ENCODE results near the gene CCRL2. TPM values are rescaled to one million over a fixed set of nuclear protein-coding genes. Genes with fewer than 3 reads are reported as not detected.
A peak's percentile ranks its signal among the peaks of the same experiment; 100 is the strongest.
"Not testable (repeated sequence)": the region's sequence is repeated elsewhere in the genome, so short reads cannot be mapped to it uniquely, and the experiment has no call there.

The CCRL2 gene
- total RNA-seq, 1 experiment from 2014 or later, result 0.29 TPM

DNA sequence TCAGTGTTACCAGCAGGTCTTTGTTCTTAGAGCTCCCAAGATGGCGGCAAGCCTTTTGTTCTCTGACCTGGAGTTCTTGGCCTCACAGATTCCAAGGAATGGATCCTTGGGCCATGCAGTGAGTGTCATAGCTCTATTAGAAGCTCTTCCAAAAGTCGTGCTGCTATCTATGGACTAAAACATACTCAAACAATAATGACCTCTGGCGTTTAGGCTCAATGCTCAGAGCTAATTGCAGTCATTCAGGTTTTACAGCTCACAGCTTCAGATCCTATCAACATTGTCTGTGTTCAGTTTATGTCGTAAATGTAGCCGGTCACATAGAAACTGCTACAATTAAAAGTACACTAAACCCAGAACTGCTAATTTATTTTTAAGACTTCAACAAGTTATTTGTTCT, 22.2 kb downstream of the CCRL2 start:
- DNase-seq (ENCODE audit: low read depth), result no peak

DNA sequence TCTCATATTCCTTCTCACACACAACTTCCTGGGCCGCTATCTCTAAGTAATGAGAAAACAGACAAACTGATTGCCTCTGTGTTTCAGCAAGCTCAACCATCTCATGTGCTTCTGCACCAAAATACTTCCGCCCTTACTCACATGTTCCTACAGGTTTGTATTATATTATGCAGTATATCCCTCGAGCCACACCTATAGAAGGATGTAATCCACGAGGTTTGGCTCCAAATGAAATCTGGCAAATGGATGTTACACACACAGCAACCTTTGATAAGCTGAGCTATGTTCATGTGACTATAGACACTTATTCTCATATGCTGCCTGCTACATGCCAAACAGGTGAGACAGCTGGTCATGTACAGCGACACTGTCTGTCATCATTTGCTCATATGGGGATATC, 22.6 kb downstream of the CCRL2 start:
- no peak for DNase-seq (ENCODE audit: low read depth)

DNA sequence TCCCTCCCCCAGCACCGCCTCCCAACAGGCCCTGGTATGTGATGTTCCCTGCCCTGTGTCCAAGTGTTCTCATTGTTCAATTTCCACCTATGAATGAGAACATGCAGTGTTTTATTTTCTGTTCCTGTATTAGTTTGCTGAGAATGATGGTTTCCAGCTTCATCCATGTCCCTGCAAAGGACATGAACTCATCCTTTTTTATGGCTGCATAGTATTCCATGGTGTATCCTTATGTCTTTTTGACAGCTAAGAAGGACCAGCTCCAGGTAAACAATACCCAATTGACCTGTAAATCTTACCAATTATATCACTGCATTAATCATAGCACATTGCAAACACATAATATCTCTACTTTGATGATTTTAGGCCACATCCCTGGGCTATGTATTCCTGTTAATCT, 23.8 kb downstream of the CCRL2 start:
- not testable (repeated sequence) for DNase-seq (ENCODE audit: low read depth)

DNA sequence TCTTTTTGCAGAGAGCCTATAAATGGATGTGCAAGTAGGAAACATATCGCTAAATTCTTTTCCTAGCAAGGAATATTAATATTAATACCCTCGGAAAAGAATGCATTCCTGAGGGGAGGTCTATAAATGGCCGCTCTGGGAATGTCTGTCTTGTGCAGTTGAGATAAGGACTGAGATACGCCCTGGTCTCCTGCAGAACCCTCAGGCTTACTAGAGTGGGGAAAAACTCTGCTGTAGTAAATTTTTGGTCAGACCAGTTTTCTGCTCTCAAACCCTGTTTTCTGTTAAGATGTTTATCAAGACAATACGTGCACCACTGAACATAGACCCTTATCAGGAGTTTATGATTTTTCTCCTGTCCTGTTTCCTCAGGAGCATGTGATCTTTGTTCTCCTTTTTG, 24.8 kb downstream of the CCRL2 start:
- DNase-seq (ENCODE audit: low read depth), result not testable (repeated sequence)

DNA sequence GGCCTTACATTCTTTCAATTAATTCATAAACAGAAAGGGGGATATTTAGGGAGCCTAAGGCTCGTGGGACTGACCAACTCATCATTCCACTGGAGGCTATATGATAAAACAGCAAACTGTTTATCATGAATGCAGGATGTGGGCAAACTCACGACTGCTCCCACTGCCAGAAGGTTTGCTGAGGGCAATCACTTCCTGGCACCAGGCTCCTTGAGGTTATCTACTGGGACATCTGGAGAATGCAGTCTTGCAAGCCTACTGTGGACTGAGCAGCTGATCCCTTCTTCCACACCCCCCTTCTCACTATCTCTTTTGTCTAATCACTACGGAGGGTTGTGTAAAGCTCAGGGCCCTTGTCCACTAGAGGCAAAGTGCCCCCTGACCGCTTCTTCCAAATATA, 26.1 kb downstream of the CCRL2 start:
- not testable (repeated sequence) for DNase-seq (ENCODE audit: low read depth)

DNA sequence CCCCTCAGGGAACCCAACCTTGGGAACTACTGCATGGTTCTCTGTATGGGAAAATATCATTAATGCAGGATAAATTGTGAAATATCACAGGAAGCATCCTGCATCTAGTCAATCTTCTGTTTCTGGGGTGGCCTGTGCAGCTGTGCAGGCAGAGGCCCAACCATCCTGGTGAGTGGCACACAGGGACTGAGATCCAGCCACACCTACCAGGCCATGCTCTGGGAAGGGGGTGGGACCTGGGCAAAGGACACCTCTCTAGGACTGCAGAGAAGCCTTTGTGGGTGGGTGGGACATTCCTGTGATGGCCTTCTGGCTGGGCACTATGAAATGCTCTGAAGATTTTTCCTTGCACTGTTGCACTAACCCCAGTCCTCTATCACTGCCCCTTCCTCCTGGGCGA, 26.8 kb downstream of the CCRL2 start:
- DNase-seq (ENCODE audit: low read depth), result no peak

DNA sequence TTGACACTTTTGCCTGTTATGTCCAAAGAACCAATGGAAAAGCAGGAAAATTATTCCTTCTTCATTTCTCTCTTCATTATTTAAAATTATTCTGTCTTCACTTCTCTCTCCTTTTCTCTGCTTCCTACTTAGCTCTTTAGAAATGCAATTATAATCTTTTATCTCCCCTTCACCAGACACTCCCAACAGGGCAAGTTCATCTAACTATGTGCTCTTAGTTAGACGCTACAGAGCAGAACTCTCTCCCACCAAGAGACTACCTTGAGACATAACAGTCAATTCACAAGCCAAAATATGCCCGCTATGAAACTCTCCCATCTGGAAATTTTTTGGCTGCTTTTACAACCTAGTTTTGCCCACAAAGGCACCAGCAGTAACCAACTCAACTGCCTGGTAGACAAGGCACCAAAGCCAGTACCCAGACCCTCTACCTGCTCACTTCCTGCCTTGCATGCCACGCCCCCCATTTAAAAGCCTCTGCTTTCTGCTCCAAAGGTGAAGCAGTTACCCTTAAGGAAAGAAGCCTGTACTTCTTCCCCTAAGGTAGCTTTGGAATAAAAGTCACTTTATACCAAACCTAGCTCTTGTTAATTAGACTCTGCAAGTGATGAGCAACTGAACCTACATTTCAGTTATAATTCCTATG, 28.1 kb downstream of the CCRL2 start:
- no peak for DNase-seq (ENCODE audit: low read depth)

DNA sequence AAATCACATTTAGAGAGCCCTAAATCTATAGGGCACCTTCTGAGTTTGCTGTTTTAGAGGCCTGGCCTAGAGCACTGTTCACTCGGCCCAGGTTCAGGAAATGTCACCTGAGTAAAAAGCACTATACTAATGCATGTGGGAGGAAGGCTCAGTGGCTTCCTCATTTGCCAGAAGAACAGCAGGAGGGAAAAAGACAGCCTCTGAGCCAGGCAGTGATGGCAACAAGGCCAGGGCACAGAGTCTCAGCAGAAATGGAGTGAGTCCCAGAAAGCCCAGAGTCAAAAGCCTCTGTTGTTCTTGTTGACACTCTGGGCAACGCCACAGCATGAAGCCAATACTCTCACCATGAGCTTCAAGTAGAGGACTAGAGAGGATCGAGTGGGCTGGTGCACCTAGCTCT, 31.8 kb downstream of the CCRL2 start:
- DNase-seq (ENCODE audit: low read depth), result no peak

DNA sequence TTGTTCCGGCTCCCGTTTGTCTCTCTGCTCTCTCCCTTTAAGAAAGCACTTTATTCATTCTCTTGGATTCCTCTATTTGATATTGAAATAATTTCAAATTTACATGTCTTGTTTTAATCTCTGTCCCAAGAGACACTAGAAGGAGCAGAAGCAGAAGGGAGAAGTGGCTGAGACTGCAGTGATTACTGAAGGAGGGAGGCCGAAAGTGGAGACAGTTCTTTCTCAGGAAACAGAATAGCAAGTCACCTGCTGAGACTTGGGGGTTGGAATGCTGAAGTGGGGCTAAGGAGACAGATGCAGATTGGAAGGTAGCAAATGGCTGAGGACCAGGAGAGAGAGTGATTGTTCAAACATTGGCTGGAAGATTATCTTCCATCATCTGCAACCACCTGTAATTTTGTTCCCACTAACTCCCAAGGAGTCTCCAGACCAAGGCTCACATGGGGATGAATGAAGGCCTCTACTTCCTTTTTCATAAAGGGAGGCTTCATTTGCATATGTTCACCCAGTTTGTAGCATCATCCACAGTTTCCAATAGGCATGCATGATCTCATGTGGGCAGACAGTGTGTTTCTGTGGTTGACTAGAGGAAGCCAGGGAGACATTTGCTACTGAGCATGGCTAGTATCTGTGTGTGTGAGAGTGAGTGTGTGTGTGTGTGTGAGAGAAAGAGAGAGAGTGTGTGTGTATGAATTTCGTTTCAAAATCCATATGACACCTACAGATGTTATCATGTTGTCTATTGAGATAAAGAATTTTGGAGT, 33.7 kb downstream of the CCRL2 start:
- no peak for DNase-seq (ENCODE audit: low read depth)

DNA sequence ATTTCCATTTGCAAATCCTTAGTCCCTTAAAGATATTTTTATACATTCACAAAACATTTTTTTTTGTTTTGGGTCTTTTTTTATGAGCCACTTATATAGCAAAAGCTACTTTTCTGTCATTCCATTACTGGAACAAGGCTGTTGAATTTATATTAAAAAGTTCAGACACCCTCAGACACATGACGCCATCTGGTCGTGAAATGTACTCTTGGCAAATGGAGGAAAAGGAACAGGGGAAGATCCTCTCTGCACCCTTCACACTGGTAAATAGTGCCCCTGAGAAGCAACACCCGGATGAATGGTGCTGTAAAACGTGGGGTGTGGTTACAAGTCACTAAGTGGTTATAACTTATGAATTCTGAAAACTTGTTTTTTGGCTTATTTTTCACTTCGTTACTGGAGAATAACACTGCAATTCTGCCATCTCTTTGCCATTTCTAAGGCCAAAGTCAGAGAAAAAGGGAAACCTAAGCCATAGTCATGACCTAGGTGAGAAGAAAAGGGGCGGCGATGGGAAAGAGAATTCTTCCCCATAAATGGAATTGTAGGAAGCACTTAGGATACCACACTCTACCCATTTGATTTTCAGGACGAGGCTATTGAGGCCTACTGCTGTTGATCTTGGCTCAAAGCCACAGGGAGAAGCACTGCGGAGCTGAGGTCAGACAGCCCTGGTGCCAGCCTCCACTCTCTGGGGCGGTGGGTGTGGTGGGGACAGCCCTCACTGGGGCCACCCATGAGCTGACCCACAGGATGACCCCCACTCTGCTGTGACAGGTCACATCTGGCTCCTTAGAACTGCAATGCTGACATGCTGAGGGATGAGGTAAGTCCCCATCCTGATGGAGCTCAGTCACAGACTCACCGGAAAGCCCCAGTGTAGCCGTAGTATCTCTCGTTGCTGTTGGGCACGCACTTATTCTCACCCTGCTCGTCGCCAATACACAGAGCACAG, 35.8 kb downstream of the CCRL2 start:
- DNase-seq (ENCODE audit: low read depth), result peak; percentile 11

DNA sequence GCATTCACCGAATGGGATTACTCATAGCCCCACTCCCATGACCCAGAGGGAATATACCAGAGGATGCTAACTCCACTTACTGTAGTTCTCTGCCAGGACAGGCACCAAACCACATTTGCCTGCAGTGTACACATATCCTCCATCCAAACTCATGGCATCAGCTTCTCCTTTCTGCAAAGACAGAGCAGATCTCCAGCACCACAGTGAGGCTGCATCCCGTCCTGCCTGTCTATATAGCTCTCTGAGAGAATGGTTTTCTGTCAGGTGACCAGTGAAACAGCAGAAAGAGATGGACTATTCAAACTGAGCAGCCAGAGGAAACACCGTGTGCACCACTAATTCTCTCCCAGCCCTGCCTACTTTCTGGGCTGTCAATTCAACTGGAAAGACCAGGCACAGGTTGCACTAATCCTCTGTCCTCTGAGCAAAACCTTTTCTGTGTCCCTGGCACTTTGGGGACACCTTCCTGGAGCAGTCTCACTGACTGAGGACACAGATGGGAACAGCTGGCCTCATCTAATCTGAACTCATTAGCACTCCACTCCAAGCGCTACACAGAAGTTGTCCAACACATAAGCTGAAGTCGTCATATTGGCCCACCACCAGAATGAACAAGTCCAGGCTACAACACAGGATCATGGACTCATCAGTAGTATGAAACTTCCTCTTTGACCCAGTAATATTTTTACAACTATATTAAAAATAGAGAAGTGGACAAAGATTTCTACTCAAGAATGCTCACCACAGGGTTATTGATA, 40.3 kb downstream of the CCRL2 start:
- no peak for DNase-seq (ENCODE audit: low read depth)

DNA sequence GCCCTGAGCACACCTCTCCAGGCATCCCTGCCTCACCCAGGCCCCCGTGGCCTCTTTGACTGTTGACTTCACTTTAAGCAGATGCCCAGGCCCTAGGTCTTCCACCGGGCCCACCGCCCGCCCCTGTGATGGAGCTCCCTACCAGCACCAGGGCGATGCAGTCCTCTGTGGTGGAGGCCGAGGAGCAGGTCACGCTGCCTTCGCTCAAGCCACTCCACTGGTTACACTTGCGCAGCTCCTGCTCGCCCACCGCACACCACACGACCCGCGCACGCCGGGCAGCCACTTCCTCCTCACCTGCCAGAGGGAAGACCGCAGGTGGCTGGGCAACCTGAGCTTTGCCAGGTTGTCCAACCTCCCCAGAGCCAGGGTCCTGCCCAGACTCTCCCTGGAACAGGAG, 41.7 kb downstream of the CCRL2 start:
- DNase-seq (ENCODE audit: low read depth), result no peak

DNA sequence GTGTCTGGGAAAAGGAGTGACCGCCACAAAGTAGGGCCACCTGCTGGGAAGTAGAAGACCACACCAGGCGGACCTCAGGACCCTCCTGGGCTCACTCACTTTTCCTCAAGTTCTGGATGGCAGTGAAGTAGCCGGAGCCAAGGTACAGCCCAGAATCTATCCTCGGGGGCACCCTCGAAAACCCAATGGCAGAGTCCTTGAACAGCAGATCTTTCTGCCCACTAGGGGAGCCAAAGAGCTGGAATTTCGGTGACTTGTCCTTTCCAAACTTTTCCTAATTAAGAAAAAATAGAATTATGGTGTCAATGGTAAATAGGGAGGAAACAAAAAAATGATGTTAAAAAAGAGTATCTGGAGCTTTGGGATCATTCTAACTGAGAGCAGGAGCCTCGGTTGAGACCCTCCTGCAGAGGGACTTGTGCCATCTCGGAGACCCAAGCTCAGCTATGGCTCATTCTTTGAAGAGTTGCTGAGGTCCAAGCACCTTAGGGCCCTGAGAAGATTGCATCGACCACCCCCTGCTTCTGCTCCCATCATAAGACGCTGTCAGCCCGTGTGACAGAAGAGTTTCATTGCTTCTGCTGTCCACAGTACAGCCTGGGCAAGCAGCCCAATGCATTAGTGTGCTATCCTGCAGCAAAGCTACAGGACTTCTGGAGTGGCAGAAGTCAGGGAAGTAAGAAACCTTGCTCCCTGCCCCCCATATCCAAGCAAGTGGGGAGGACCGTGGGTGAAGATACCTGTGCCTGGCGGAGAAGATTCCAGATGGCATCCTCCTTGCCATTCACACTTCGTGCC, 42.9 kb downstream of the CCRL2 start:
- no peak for DNase-seq (ENCODE audit: low read depth)

DNA sequence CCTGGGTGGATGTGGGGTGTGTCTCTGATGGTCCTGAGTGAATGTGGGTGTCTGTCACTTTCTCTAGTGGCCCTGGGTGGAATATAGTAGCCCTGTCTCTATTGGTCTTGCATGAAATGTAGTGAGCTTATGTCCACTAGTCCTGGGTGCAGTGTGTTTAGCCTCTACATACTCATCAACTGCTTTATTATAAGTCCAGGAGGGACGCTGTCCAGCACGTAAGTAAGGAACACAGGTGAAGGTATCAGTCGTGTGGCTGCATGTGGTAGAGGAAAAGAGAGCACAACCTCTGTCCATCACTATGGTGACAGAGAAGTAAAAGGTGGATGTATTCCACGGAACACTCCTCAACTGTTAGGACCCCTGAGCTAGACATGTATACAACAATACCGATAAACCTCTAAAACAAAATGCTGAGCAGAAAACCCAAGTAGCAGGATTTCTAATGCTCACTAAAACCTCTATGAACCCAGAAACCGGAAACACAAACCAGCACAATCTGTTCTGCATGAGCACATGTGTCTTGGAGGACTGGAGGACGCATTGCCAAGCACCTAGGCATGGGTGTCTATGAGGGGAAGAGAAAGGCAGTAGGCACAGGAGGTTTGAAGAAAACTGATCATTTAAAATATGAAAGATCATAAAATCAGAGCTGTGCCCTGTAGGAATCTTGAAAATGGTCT, 46.6 kb downstream of the CCRL2 start:
- no peak for DNase-seq (ENCODE audit: low read depth)

DNA sequence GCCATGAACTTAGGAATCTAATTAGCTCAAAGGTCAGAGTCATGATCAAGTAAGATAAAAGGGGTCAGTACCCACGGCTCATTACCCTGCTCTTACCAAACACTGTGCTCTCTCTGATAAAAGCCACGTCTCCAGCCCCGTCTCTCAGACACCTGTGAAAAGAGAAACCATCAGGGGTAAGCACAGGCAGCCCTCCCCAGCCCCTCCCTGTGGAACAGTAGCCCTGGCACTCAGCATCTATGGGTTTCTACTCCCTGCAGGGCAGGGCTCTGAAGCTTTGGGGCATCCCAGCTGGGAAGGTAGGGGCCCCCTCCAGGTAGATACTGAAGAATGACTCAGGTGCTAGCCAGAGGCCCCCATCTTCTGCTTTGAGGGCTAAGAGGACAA, 47.1 kb downstream of the CCRL2 start:
- DNase-seq (ENCODE audit: low read depth), result no peak

DNA sequence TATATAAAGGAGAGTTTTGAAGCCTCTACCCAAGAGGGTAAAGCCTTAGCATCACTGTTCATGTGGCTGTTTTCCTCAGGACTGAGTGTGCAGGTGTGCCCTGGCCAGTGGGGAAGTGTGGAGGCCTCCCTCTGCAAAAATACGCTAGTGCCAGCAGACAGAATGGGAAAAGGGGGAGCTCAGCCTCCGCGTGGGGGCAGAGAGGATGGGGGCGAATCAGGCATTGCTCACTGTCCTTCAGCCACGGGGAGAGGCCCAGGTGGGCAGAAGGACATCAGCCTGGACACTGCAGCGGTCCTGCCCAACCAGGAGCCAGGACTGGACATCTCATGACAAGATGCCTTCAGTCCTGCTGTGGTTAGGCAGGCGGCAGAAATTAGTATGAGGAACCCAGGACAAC, 47.5 kb downstream of the CCRL2 start:
- DNase-seq (ENCODE audit: low read depth), result no peak

DNA sequence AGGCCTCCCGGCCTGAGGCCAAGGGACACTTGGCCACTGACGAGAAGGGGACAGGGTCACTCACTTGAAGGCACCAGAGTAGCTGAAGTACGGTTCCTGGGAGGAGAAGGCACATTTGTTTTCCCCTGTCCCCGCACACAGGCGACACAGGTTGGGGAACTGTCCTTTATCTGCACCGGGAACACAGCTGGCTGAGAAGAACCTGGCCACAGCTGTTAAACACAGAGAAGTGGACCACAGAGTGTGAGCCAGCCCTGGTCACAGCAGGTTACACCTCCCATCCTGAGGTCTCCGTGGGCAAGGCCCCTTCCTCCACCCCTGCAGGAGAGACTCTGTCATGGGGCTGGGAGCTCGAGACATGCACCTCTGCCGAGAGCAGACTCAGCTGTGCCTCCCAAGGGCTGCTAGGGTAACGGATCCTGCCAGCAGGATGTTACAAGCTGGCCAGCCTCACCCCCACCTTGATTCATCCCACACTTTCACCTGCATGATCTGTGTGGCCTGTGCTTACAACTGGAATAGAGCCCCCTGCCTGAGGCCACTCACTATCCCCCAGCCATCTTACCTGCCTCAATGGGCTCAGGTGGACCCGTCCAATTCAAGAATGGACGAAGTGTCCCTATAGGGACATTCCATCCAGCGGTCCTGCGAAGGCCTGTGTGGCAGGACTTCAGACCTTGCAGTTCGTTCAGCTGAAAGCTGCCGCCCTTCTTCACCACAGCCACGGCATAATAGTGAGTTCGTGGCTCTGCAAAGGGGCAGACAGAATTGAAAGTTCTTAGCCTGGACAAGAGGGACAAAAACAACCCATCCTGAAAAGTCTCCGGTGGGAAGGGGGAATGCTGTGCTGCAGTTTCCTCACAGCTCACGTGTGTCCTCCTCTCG, 48.4 kb downstream of the CCRL2 start:
- DNase-seq (ENCODE audit: low read depth), result no peak

DNA sequence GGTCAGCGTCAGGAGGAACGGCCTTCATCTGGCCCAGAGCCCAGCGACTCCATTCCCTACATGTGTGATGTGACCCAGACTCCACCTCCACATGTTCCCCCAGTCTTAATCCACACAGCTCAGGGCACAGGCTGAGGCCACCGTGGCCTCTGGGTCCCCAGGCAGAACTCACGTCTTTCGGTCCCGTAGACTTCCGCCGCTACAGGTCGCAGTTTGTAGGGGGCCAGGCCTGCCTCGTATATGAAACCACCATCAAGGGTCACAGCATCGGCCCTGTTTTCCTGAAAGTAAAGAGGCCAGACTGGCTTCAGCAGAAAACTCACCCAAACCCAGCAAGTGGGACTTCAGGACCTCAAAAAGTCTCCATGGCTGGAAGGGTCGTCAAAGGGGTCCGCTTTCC, 49.1 kb downstream of the CCRL2 start:
- DNase-seq (ENCODE audit: low read depth), result no peak

Measured in Daoy (cell line).